ENCODE data around the gene TAPT1. TPM values are rescaled to one million over a fixed set of nuclear protein-coding genes. Genes with fewer than 3 reads are reported as not detected.
A peak's percentile ranks its signal among the peaks of the same experiment; 100 is the strongest.

The TAPT1 gene
- total RNA-seq, 1 experiment from 2014 or later: 18.5 TPM

DNA sequence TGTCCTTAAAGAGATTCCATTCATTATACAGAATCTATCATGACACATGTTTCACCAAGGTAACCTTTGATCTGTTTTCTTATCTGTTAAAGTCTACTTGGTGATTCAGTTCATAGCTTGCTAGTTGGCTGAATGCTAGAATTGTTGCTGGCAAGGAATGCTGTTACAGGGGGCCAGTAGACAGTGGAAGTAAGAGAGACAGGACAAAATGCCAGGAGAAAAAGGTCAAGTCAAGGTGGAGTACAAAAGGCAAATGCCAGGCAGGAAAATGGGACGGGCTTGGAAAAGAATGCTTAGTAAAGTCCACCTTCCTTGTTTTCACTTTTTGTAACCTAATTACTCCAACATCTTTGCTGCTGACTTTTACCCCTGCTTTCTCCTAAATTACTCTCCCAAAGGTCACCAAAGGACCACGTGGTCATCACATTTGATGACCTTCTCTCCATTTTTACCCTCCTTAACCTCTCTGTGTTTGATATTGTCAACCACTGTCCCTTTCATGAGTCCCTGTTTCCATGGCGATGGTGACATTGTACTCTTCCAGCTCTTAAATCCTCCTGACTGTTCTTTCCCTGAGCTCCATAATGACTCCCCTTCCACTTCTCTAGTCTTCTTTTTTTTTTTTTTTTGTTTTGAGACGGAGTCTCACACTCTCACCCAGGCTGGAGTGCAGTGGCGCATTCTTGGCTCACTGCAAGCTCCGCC is 24.5 kb upstream of the TAPT1 start:
- DNase-seq (ENCODE audit: low read depth): peak; percentile 79

DNA sequence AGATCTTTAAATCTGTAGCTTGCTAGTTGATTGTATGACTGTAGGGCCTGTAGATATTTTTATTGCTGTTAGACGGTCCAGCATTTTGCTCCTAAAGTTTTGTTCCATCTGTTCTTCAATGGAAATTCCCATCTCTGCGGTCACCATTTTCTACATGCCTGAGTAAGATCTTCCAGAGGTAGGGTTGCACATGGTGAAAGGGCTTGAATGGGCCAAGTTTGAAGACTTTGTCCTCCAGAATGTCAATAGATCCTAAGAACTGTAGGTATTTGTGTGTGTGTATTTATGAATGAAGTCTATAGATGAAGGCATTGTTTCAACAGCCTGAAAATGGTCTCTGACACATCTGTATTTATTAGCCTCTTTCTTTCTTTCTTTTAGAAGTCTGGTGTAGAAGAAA is 22.3 kb upstream of the TAPT1 start:
- no peak for DNase-seq (ENCODE audit: low read depth)

DNA sequence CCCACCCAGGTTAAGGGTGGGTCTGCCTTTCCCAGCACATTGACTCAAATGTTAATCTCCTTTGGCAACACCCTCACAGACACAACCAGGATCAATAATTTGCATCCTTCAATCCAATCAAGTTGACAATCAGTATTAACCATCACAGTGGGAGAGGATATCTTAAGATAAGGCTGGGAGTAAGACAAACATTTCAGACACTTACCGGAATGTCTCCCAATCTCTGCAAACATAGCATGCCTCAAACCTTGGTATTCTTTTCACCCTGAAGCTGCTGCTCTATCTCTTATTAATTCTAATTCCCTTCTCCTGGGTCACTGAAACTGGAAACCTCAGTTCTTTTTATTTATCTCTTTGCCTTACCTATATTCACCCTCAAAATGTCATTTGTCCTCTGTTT is 19.0 kb upstream of the TAPT1 start:
- no peak for DNase-seq (ENCODE audit: low read depth)

DNA sequence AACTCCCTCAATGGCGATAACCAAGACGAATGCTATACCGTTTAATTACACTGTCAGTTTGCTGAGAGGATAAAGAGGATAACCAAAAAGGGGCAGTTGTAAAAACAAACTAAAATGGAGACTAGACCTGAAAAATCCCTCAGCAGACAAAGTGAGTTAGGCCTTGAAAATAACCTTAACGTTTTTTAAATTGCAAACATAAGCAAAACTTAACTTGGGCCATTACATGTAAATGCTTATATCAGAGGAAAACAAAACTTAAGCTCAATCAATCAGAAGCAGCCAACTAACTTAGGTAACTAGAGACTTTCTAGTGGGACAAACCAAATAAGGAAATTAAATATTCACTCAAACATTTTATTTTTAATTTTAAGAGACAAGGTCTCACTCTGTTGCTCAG is 17.0 kb upstream of the TAPT1 start:
- no peak for DNase-seq (ENCODE audit: low read depth)

DNA sequence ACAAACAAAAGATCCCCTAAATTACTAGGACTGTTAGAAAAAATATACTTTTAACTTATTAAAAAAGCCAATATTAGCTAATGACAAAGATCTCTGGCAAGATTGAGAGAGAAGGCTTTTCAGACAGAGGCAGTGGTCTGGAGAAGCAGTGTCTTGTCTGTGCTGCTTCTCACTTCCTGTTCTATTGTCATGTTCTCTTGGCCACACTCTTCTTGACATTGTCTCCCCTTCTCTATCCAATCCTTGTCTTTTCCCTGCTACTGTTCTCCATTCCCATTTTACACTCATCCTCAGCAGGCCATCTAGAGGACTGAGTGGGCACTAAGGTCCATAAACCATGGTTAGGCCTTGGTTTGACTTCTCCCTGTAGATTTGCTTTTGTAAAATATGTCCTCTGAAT is 14.0 kb upstream of the TAPT1 start:
- DNase-seq (ENCODE audit: low read depth): no peak

DNA sequence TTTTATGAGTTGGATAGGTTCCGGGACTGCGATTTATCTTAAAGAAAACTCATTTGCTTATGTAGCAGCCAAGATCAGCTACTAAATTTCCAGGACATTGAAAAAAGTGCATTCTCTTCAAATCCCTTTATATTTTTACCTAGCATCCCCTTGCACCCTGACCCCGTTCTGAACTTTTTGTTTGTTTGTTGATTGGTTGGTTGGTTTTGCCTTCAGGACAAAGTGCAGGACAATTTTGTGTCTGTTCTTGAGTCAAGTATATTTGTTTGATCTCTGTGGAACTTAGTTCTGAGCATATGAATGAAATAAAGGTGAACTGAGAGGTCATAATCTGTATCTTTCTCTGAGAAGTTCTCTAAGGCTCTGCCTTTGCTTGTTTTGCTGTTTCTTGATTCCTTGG is 12.8 kb upstream of the TAPT1 start:
- DNase-seq (ENCODE audit: low read depth): no peak

DNA sequence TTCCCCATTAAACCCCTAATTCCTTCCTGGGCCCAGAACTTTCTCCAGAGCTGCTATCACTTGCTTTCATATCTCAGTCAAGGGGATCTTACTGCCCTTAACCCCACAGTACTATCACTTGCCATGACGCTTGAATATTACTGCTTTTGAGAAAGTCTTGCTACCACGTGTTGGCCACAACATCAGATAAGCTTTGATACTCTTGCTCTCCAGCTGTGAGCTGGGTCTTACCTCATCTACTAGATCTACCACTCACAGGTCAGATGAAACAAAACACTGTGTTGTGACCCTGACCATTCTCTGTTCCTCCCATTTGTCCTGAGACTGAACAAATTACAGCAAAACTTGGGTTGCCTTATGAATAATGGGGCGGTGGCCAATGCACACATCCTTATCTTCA is 12.1 kb upstream of the TAPT1 start:
- no peak for DNase-seq (ENCODE audit: low read depth)

DNA sequence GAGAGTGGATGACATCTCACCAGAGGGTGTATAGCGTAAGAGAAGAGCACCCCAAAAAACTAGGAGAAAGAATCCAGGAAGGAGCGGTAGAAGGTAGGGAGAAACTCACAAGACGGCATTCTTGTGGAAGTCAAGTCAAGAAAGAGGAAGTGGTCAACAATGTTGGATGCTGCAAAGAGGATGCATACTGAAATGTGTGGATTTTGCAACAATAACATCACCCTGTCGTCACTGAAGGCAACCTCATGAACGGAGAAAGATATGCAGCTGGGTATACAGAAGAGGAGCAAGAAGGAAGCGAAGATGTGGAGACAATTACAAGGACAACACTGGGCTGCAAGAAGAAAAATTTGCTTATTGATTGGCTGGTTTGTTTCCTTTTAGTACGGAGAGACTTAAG is 11.4 kb upstream of the TAPT1 start:
- no peak for DNase-seq (ENCODE audit: low read depth)

DNA sequence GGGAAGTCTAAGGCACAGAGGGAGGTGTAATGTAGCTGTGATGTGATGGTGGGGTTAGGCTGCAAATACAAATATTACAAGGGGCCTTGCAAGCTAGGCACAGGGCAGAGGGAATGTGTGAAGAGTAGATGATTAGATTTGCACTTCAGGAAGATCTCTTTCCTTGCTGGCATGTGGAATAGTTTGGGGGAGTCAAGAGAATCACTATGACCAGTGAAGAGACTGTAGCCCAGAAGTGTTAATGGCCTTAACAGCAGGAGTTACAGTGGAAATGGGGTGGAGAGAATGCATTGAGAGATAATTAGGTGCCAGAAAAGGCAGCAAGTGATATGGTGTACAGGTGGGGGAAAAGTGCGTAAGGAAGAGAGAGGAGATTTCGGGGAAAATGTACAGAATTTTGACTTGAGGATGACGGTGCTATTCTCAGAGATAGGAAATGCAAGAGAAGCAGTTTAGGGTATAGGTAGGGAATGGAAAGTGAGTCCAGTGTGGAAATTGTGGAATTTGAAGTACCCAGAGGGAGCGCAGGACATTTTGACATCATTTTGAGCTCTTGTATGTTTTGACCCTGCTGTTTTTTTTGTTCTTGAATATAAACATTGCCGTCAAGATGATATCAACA is 10.2 kb upstream of the TAPT1 start:
- no peak for DNase-seq (ENCODE audit: low read depth)

DNA sequence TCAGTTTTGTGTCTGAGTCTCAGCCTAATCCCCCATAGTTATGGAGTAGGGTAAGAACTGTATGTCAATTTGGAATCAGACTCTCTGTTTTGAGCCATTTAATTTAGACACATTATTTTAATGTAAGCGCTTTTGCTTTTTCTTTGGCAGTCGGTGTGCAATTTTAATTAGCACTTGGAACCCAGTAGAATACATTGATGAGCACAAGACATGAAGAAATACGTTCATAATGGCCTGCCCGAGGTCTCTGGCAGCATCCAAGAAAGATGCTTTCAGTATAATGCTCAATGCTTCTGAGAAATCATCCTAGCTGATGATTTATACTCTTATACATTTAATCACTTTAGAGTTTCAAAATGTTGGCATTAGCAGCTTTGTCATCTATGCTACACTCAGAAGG is 8.9 kb upstream of the TAPT1 start:
- DNase-seq (ENCODE audit: low read depth): no peak

DNA sequence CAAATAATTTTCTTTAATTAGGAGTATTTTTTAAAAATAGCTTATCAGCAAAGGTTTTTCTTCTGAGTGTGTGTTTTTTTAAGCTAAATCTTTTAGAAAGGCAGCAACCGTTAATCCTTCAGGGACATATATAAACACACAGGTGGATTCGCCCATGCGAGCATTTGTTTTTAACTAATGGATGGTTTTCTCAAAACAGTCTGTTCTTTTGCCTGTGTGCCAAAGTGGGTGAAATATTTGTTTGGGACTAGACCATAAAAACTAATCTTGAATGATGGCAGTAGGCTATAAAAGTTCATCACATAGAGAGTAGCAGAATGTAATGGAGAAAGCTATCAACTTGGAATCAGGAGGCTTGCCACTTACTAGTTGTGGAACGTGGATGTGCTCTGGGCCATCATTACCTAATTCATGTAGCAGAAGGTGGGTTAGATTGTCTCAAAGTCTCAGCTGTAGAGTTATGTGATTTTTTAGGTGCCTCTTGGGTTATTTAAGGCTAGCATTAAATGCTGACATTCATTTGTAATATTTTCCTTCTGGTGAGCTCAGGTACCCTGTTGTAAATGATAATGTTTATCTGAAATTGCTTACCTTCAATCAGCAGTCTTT is 7.4 kb upstream of the TAPT1 start:
- no peak for DNase-seq (ENCODE audit: low read depth)

DNA sequence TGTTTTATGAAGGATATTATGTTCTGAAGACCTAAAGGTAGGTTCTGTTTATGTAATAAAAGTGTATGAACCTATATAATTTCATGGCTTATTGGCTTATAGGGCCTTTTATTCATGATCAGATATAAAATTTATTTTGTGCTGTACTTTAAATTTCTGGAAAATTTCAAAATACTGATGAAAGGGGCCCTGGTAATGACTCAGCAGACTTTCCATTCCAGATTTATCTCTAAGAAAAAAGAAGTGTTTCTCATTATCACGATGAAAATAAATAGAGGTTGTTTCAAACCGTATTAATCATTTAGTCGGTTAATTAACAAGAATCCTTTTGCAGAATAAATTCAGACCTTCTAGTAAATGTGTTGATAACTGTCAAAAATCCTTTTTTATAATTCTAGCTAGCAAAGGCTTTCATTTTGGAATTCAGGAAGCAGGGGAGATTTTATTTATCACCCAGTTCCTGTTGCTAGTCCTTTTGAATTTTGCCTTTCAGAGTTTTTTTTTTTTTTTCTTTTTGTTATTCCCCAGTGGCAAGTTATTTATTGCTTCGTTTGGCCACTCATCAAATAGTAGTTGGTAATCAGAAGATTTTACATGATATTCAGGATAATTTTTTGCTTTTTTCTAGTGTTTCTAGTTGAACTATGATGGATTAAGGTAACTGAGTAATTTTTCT is 5.4 kb upstream of the TAPT1 start:
- DNase-seq (ENCODE audit: low read depth): no peak

DNA sequence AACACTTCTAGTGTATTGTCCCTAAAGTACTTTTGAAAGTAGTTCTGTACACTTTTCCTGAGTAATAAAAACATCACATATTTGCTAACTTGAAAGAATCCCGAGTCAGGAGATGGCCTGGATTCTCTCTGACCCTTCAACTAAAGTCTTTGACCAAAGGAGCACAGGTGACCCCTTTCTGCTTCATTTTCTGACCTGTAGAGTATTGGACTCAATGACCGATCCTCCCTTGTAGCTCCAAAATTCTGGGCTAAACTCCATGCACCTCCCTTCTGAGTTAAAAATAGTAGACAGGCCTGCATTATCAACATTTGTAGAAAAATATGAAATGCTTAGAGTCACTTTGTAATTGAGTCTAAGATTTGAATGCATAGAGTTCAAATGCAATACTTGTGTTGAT is 4.0 kb upstream of the TAPT1 start:
- no peak for DNase-seq (ENCODE audit: low read depth)

DNA sequence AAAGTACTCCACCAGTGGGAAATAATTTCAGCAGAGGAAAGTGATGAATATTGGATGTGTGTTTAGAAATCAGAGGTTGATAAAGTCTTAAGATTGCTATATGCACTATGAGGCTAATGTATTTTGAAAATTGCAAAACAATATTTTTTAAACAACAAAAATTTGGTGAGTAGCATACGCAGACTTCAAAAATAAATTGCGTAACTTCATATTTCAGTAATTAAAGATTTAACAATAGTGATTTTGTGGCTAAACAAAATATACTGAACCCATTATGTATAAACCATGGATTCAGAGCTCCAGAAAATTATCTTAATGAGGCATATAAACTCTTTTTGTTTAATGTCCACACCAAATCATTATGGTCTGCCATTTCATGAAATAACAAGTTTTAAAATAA is 3.3 kb upstream of the TAPT1 start:
- no peak for DNase-seq (ENCODE audit: low read depth)

DNA sequence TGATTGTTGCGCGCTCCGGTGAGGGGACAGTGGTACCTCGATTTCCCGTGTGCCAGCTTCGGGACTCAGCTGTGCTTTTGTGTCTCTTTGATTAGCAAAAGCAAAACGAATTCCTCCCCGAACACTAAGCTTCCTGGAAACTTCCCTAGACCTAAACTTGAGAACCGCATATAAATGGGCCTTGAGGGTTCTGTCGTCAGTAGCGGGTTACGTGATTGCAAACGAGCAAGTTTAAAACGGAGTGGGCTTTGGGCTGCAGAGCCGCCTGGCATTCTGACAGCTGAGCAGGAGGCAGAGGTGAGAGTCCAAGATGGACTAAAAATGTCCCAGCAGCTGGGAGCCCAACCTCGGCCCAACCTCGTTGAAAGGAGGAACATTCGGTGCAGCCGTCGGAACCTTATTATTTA is 1.2 kb upstream of the TAPT1 start:
- peak; percentile 66 for DNase-seq (ENCODE audit: low read depth)

DNA sequence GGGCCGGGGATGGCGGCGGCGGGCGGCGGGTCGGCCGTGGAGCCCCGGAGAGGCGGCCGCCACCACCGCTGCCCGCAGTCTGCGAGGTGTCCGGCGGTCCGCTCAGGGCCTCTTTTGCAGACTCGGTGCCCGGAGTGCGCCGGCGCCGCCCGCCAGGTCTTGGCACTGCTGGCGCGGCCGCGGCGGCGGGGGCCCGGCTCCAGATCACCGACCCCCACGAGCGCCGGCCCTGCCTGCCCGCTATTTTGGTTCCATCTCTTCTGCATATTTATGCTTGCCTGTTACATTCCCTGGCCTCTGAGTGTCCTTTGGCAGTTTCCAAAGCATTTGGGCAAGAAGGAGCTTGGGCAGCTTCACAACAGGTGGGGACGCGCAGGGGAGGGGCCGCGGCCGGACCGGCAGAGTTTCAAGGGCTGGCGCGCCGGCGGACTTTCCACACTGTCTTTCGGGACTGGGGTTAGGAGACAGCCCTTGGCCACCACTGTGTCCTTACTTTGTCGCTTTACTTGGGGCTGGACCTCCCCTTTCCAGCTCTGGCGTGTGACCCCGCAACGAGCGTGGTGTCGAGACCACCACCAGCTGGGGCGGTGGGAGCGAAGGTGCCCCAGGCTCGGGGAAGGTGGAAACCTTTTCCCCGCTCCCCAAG is 668 bp upstream of the TAPT1 start:
- peak; percentile 57 for DNase-seq (ENCODE audit: low read depth)

DNA sequence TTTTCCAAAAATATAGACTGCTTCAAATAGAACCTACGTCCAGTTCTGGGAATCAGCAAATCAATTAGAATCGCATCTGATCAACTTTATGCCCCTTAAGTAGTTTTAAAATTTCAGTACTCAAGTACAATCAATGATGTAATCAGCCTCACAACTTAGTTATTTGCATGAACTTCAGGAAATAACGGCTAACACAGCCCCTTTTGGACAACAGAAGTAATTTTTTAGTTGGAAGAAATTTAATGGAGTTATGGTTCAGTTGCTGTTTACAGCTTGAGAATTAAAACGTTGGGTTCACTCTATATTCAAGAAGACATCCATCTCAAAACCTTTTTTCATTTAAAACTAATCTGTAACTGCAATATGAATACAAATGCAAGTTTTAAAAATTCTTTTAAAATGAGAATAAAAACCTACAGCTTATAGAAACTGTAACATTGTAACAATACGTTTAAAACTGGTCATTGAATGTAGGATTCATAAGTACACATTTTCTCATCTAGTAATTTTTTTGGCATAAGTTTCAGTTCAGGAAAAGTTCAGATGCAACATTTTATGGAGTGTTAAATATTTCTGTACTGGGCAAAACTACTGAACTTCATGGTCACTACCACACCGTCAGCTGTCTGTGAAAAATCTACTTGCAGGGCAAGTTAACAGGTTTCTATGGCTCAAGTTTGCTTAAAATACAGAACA is 956 bp downstream of the TAPT1 start:
- DNase-seq (ENCODE audit: low read depth): peak; percentile 32

DNA sequence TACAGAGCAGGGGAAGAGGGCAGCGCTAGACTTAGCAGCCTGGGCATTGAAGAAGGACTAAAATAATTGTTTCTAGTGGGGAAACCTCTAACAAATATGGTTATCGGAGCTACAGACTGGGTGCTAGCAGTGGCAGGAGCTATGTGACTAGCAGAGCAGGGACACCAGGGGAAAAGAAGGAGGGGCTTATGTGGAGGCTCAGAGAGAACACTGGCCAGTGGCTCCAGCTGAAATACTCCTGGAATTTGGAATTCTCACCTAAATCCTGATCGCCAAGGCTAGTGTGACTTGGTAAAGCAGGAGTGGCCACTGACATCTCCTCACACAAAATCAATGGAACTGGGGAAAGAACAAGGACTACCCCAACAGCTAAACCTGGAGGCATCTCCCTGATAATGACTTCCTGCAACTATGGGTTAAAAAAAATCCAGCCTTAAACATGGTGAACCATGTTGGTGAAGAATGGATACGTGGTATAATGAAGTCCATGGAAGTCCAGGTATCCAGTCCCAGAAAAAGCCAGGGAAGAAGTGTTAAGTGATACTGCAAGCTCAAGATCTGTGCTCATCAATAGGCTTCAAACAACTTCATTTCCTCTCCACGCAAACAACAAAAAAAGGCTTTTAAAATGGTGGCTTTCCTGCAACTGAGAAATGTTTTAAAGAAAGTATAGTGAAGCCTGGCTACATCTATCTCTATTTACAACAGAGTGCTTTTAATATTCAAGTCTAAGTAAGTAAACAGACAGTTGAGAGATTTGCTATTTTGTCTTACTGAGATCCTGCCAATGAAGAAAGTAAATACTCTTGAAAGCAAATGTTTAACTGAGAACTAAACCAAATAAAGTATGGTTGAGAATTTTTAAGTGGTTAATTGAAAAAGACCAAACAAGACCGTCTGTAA is 1.8 kb downstream of the TAPT1 start:
- DNase-seq (ENCODE audit: low read depth): no peak

DNA sequence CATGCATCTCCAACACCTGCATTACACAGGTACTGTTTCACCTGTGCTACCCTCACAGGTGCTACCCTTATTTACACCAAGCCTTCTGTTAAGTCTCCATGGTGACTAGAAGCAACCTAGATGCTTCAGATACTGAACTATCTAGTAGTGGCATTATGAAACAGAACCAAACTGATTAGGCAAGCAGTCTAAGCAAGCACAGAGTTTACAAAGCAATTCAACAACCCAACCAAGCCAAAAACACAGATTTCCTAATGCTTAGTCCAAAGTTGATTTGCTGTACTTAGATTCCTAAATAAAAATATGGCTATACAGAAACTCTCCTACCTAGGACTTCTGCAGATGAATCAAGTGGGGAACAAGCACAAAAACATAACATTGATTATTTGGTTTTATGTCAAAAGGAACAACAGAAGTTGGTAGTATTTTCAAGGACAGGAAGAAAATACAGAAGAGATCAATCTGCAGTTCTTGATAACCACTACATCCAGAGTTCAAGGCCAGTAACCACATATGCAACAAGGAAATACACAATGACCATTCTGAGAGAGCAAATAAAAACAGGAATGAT is 3.2 kb downstream of the TAPT1 start:
- no peak for DNase-seq (ENCODE audit: low read depth)

DNA sequence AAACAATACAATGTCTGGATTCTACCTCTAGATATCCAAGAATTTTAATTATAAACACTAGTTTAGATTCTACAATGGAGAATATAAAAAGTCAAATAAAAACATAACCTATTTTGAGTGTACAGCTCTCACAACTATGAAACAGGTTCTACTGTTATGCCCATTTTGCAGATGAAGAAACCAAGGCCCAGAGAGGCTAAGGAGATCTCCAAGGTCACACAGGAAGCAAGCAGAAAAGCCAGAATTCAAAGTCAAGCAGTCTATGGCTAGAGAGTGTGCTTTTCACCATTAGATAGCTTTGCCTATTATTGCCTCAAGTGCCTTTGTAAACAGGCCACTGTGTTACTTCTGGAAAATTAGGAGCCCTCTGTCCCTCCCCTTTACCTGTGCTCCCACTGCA is 7.3 kb downstream of the TAPT1 start:
- DNase-seq (ENCODE audit: low read depth): no peak

All from M059J (cell line).